Psoas muscle (tissue), 8 donors: ENCODE data around the gene LBR. TPM values are rescaled to one million over a fixed set of nuclear protein-coding genes. Genes with fewer than 3 reads are reported as not detected.
"Not testable (repeated sequence)": the region's sequence is repeated elsewhere in the genome, so short reads cannot be mapped to it uniquely, and the experiment has no call there.

ENCODE experiments used
- ATAC-seq, 4 donors: fragments of 200-7000 bp; cut with Tn5 transposase; one replicate each; pipeline ENCODE4 v1.9.1; 2020; ENCODE audit warnings: moderate library complexity in 3 of 4, mild to moderate bottlenecking in 2 of 4
- DNase-seq, 2 donors: peaks; one replicate each; pipeline ENCODE4 v3.0.0-alpha.2; 2020
- H3K27ac ChIP-seq: fragments of 200-600 bp; one replicate; pipeline ENCODE4 v1.8.0; 2022
- H3K27me3 ChIP-seq, 3 donors: fragments of 200-600 bp in 1 of 3; one replicate each; pipeline versions ENCODE4 v1.6.1 to v1.8.0; 2013 to 2022; ENCODE audit warnings: low read length in 2 of 3, mild to moderate bottlenecking in 2 of 3, moderate library complexity in 1 of 3; ENCODE audit not compliant: insufficient read depth in 3 of 3
- H3K36me3 ChIP-seq, 2 donors: fragments of 200-600 bp in 1 of 2; one replicate each; pipeline versions ENCODE4 v1.6.1 to v1.8.0; 2013 to 2022; ENCODE audit warnings: low read depth in 1 of 2, mild to moderate bottlenecking in 1 of 2, moderate library complexity in 1 of 2; ENCODE audit not compliant: insufficient read depth in 1 of 2
- H3K4me1 ChIP-seq: fragments of 200-600 bp; one replicate; pipeline ENCODE4 v1.8.0; 2022
- H3K4me3 ChIP-seq: fragments of 200-600 bp; one replicate; pipeline ENCODE4 v1.8.0; 2022; ENCODE audit warnings: mild to moderate bottlenecking
- H3K9me3 ChIP-seq: fragments of 200-600 bp; one replicate; pipeline ENCODE4 v1.8.0; 2022
- WGBS, 3 donors: extraction: QIAGEN DNeasy Blood & Tissue Kit; methylation state at CpG; one replicate each; pipeline versions ENCODE4 v1.1.6 to v1.1.7; 2013; 5-methylcytosine and 5-hydroxymethylcytosine counted together
- intact Hi-C, 2 donors: fragments of 100-400 bp; cut with DNase I; formaldehyde crosslinking; loops; one replicate each; pipeline versions ENCODE4 v1.11.0 to v1.14.2; 2022
- polyA plus RNA-seq, 3 donors: library from polyadenylated mRNA; stranded (reverse); fragments of 200-250 nt; gene quantifications; one replicate each; pipeline ENCODE4 v1.2.3, GENCODE V29; 2013
- total RNA-seq, 4 donors: library from RNA; stranded (reverse); fragmentation: NEBNext Ultra II Directional in 2 of 4; extraction: Animal tissue kit (Norgen Biotek cat#: 25700) in 2 of 4; gene quantifications; one replicate each; pipeline versions ENCODE4 v1.2.1 to v1.2.4, GENCODE V29; 2021 to 2023
- TF ChIP-seq, protein P1 (sequence below): fragments of 200-600 bp; IDR thresholded peaks from one replicate; pipeline ENCODE4 v1.8.0; 2022; ENCODE audit warnings: antibody characterized with exemption
- donor health status: healthy with polysubstance abuse.
- donor health status: DM: no; HTN: no; CAD: no; lungs with moderate emphysema.
- donor health status: Bipolar disorder and iron deficiency.
- donor health status: healthy.
- donor health status: DM: yes; HTN: yes; CAD: no.
- donor health status: DM: no; HTN: no; CAD: no.
- donor health status: DM: no; HTN: no; CAD: no.
- donor health status: DM: yes; HTN: yes; CAD: no.

LBR gene
- total and polyA plus RNA-seq, 7 donors: 6.8 to 22.8 (median 14.6) TPM

- no peaks in the 10 kb centered on the region for H3K9me3 ChIP-seq
- H3K27ac ChIP-seq: no peak overlapping the region
- intact Hi-C loops: loop anchor here (1.0 to 5.0 kb wide), 6 partner anchors 298 to 502 kb away; no protein-coding TSS in a partner anchor
- peak overlapping the region; percentile 37 for H3K4me3 ChIP-seq
- TF ChIP-seq, protein P1, sequence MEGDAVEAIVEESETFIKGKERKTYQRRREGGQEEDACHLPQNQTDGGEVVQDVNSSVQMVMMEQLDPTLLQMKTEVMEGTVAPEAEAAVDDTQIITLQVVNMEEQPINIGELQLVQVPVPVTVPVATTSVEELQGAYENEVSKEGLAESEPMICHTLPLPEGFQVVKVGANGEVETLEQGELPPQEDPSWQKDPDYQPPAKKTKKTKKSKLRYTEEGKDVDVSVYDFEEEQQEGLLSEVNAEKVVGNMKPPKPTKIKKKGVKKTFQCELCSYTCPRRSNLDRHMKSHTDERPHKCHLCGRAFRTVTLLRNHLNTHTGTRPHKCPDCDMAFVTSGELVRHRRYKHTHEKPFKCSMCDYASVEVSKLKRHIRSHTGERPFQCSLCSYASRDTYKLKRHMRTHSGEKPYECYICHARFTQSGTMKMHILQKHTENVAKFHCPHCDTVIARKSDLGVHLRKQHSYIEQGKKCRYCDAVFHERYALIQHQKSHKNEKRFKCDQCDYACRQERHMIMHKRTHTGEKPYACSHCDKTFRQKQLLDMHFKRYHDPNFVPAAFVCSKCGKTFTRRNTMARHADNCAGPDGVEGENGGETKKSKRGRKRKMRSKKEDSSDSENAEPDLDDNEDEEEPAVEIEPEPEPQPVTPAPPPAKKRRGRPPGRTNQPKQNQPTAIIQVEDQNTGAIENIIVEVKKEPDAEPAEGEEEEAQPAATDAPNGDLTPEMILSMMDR: peak; percentile 100
- WGBS, 3 donors: 24 to 26% (median 25%) methylated on average over 47 to 50 of the region's 50 CpGs
- ATAC-seq (peak; percentile 91 to 95 (median 93)), DNase-seq (peak; percentile 64 to 85)
- H3K4me1 ChIP-seq: peaks cover 14% of the 10 kb centered on the region
- H3K36me3 ChIP-seq: no peaks in the 10 kb centered on the region
- H3K27me3 ChIP-seq: no peaks in the 10 kb centered on the region
Observed at GRCh38 chr1:225474986-225475820, 47.4 kb upstream of the LBR start.

DNA sequence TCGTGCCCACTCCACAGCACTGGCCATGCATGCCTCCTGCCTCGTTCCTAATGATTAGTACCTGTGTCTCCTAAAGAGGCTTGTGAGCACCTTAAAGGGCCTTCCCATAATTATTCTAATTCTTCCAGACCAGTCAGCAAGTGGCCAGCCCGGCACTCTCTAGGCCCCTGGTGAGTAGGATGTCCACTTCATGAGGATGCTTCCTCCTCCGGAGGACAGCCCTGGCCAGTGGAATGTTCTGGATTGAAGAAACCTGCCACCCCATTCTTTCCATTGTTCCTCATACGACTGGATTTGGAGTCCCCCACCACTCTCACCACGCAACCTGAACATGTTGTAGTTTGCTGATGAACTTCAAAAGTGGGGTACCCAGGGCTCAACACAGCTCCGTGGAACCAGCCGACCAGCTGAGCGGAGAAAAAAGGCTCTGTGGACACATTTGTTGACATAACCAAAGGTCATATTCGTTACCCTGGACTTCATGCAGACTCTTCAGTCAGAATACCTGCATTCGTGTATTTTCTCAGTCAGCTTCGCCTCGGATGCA lies 46.7 kb upstream of the LBR start:
- peaks cover 16% of the 10 kb centered on the region for H3K4me1 ChIP-seq
- H3K9me3 ChIP-seq: no peaks in the 10 kb centered on the region
- intact Hi-C loops: loop anchor here (2.0 to 5.0 kb wide), 3 partner anchors 298 to 502 kb away; no protein-coding TSS in a partner anchor
- H3K36me3 ChIP-seq: no peaks in the 10 kb centered on the region
- TF ChIP-seq, protein P1: no peak
- H3K4me3 ChIP-seq: no peak overlapping the region
- no peaks in the 10 kb centered on the region for H3K27me3 ChIP-seq
- ATAC-seq: peak in 1 of 4 donors; percentile 13
- DNase-seq: no peak
- WGBS, 3 donors: 38 to 43% (median 41%) methylated on average over 13 of the region's 13 CpGs
- no peak overlapping the region for H3K27ac ChIP-seq

DNA sequence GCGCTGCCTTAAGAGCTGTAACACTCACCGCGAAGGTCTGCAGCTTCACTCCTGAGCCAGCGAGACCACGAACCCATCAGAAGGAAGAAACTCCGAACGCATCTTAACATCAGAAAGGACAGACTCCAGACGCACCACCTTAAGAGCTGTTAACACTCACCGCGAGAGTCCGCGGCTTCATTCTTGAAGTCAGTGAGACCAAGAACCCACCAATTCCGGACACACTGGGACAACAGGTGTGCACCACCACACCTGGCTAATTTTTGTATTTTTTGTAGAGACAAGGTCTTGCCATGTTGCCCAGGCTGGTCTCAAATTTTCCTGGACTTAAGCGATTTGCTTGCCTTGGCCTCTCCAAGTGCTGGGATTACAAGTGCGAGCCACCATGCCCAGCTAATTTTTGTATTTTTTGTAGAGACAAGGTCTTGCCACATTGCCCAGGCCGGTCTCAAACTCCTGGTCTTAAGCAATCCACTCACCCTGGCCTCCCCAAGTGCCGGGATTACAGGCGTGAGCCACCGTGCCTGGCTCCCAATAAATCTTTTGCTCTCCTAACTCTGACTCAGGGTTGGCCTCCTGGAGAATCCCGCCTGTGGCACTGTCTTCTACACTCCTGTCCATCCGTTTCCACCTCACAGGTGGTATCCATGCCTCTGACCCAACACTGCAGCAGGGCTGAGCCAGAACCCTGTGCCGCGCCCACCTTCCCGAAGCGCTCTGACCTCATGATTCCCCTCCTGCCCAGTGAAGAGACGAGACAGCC lies 46.0 kb upstream of the LBR start:
- not testable (repeated sequence) for H3K27me3 ChIP-seq, H3K9me3 ChIP-seq, H3K27ac ChIP-seq, H3K36me3 ChIP-seq, H3K4me3 ChIP-seq, DNase-seq, ATAC-seq
- peaks cover 16% of the 10 kb centered on the region for H3K4me1 ChIP-seq
- WGBS, 3 donors: 90 to 93% (median 91%) methylated on average over 26 of the region's 26 CpGs
- intact Hi-C loops: loop anchor here (2.0 to 5.0 kb wide), 3 partner anchors 299 to 503 kb away; no protein-coding TSS in a partner anchor

DNA sequence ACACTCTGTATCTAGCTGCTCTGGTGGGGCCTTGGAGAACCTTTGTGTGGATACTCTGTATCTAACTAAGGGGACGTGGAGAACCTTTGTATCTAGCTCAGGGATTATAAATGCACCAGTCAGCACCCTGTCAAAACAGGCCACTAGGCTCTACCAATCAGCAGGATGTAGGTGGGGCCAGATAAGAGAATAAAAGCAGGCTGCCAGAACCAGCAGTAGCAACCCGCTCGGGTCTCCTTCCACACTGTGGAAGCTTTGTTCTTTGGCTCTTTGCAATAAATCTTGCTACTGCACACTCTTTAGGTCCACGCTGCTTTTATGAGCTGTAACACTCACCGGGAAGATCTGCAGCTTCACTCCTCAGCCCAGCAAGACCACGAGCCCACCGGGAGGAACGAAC lies 45.4 kb upstream of the LBR start:
- WGBS, 3 donors: 64 to 68% (median 67%) methylated on average over 8 of the region's 8 CpGs
- not testable (repeated sequence) for H3K27ac ChIP-seq

DNA sequence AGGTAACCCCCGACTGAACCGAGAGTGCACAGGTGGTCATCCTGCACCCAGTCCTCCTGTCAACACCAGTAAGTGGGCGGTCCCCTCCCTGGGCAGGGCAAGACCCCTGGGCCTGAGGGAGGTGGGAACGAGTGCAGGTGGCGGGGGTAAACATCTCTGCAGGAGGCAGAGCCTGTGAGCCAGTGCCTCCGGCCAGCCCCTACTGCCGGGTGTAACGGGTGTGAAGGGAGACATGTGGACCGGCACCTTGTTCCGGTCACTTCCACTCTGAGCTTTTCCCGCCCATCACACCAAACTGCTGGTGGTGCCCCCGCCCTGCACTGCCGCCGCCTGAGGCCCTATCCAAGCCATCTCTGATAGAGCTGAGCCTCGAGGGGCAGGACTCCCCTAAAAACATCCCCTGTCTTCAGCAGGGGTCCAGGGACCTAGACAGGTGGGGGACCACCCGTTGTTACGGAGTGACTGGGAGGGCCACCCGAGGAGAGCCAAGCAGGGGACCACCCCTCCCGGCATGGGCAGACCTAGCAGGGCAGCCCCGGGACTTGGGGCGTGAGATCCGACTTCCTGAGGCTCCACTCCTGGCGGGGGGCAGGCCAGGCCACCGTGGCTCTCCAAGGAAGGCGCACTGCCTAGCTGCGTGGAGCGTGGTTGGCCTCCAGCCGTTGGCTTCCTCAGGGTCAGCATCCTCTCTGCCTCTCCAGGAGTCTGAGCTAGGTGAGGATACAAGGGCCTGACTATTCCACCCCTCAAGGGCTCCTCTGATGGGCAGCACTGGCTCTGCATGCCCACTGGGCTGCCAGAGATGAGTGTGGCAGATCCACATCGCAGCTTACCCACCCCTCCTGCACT lies 43.8 kb upstream of the LBR start:
- Histone ChIP-seq H3K9me3 (no peaks in the 10 kb centered on the region), H3K36me3 (no peaks in the 10 kb centered on the region), H3K27me3 (no peaks in the 10 kb centered on the region), H3K4me1 (peaks cover 16% of the 10 kb centered on the region), H3K27ac (no peak overlapping the region), H3K4me3 (no peak overlapping the region)
- intact Hi-C loops: loop anchor here in 1 of 2 donors (5.0 kb wide), 1 partner anchor 376 kb away; no protein-coding TSS in a partner anchor
- TF ChIP-seq, protein P1: no peak
- ATAC-seq (no peak), DNase-seq (no peak)
- 82 to 87% (median 84%) methylated on average over 28 to 29 of the region's 29 CpGs for WGBS, 3 donors

More for the DNA sequence above, 45.4 kb upstream of the LBR start:
- peaks cover 16% of the 10 kb centered on the region for H3K4me1 ChIP-seq
- intact Hi-C loops: loop anchor here in 1 of 2 donors (5.0 kb wide), 1 partner anchor 374 kb away; no protein-coding TSS in a partner anchor
- H3K36me3 ChIP-seq, H3K9me3 ChIP-seq, ATAC-seq, H3K4me3 ChIP-seq, H3K27me3 ChIP-seq, DNase-seq: not testable (repeated sequence)
